Keratinocyte (primary cell): ENCODE results near the gene HCRT. TPM values are rescaled to one million over a fixed set of nuclear protein-coding genes. Genes with fewer than 3 reads are reported as not detected.

Experiments used
- DNase-seq: peaks from one replicate; pipeline ENCODE4 v3.0.0-alpha.2; 2011; ENCODE audit warnings: low read depth, missing footprints, low spot score
- FAIRE-seq: peaks from 2 replicates; lab custom pipeline; 2011; peaks lifted over from hg19 to GRCh38; lab: Jason Lieb, UNC
- H2AFZ ChIP-seq: 2 replicates; pipeline ENCODE4 v1.6.0; 2012; ENCODE audit warnings: low read length, control low read depth, inconsistent platforms; ENCODE audit not compliant: control insufficient read depth
- H3K27ac ChIP-seq: 2 replicates; pipeline ENCODE4 v1.5.1; 2011; ENCODE audit warnings: low read length; ENCODE audit not compliant: control insufficient read depth, insufficient read depth
- H3K27me3 ChIP-seq: 3 replicates; pipeline ENCODE4 v1.6.0; 2011; ENCODE audit warnings: low read length; ENCODE audit not compliant: control insufficient read depth, insufficient read depth; ENCODE audit errors: extremely low read depth
- H3K36me3 ChIP-seq, 2 experiments: 2 replicates in 1 of 2; 3 replicates in 1 of 2; pipeline ENCODE4 v1.5.1; 2011; ENCODE audit warnings: low read length in 2 of 2, mild to moderate bottlenecking in 1 of 2; ENCODE audit not compliant: control insufficient read depth in 2 of 2, insufficient read depth in 2 of 2; ENCODE audit errors: extremely low read depth in 1 of 2
- H3K4me1 ChIP-seq: 3 replicates; pipeline ENCODE4 v1.5.1; 2011; ENCODE audit warnings: low read length; ENCODE audit not compliant: control insufficient read depth, insufficient read depth; ENCODE audit errors: extremely low read depth
- H3K4me2 ChIP-seq: 3 replicates; pipeline ENCODE4 v1.6.0; 2011; ENCODE audit warnings: low read depth, low read length; ENCODE audit not compliant: control insufficient read depth, insufficient read depth; ENCODE audit errors: extremely low read depth
- H3K4me3 ChIP-seq, 3 experiments: fragments of 200-600 bp in 1 of 3; sonication (generic) in 1 of 3; 2 replicates in 2 of 3; 3 replicates in 1 of 3; pipeline ENCODE4 v1.5.1; 2011 to 2016; ENCODE audit warnings: low read length in 3 of 3, mild to moderate bottlenecking in 3 of 3, control low read depth in 2 of 3, inconsistent platforms in 1 of 3, low read depth in 1 of 3, mixed read lengths in 1 of 3, mixed run types in 1 of 3, moderate library complexity in 1 of 3; ENCODE audit not compliant: control insufficient read depth in 2 of 3, insufficient read depth in 2 of 3; ENCODE audit errors: extremely low read depth in 1 of 3
- H3K79me2 ChIP-seq: 2 replicates; pipeline ENCODE4 v1.6.0; 2012; ENCODE audit warnings: low read length; ENCODE audit not compliant: control insufficient read depth, insufficient read depth
- H3K9ac ChIP-seq: 3 replicates; pipeline ENCODE4 v1.6.0; 2011; ENCODE audit warnings: low read length; ENCODE audit not compliant: control insufficient read depth, insufficient read depth; ENCODE audit errors: extremely low read depth
- H3K9me1 ChIP-seq: 3 replicates; pipeline ENCODE4 v1.6.0; 2011; ENCODE audit warnings: low read length; ENCODE audit not compliant: control insufficient read depth, insufficient read depth; ENCODE audit errors: extremely low read depth
- H3K9me3 ChIP-seq: 2 replicates; pipeline ENCODE4 v1.5.1; 2012; ENCODE audit warnings: low read depth, low read length; ENCODE audit not compliant: control insufficient read depth
- H4K20me1 ChIP-seq: 3 replicates; pipeline ENCODE4 v1.6.0; 2011; ENCODE audit warnings: low read length; ENCODE audit not compliant: control insufficient read depth, insufficient read depth; ENCODE audit errors: extremely low read depth
- EZH2 ChIP-seq: IDR thresholded peaks from one replicate; pipeline ENCODE4 v1.6.1; 2012; ENCODE audit warnings: inconsistent platforms, mild to moderate bottlenecking, low read length, moderate library complexity
- dilution Hi-C: fragments of 300-500 bp; cut with MboI; formaldehyde crosslinking; loops from one replicate; pipeline ENCODE4 v1.7.0; 2020; ENCODE audit warnings: low sequenced_read_pairs; ENCODE audit not compliant: extremely low pct_ligation_motif_present
- polyA plus RNA-seq, 5 experiments: library from polyadenylated mRNA; depleted of rRNA in 3 of 5; stranded (reverse) in 3 of 5; stranded (forward) in 1 of 5; unstranded in 1 of 5; fragments of >200 nt; gene quantifications; 1 replicate in 1 of 5; 2 replicates in 3 of 5; 3 replicates in 1 of 5; pipeline versions ENCODE4 v1.2.1 to v1.2.3, GENCODE V29; 2011 to 2012; ENCODE audit warnings: missing spikeins in 2 of 5, low read depth in 1 of 5, low replicate concordance in 1 of 5
- TF ChIP-seq, protein P1 (sequence below), 3 experiments: IDR thresholded peaks in 1 of 3; conservative IDR thresholded peaks in 1 of 3; optimal IDR thresholded peaks in 1 of 3; 2 replicates in 2 of 3; 3 replicates in 1 of 3; pipeline versions ENCODE3 to v1.5.1; 2011; ENCODE audit warnings: low read length in 3 of 3, mild to moderate bottlenecking in 3 of 3, moderate library complexity in 2 of 3, control low read depth in 1 of 3, inconsistent platforms in 1 of 3; ENCODE audit not compliant: insufficient read depth in 2 of 3; ENCODE audit errors: extremely low read depth in 1 of 3

The HCRT gene
- polyA plus RNA-seq, 1 donor (not counting 4 experiments of a cell fraction or from before 2014, with no cell fraction given) = not detected

- H3K36me3 ChIP-seq = peaks cover 0 to 2% of the 10 kb centered on the region in 2 experiments
Measured at GRCh38 chr17:42201458-42201772, 16.2 kb upstream of the HCRT start.

GRCh38 chr17:42200706-42201457 is 15.6 kb upstream of the HCRT start:
- H3K4me3 ChIP-seq = no peak overlapping the region
- TF ChIP-seq, protein P1, sequence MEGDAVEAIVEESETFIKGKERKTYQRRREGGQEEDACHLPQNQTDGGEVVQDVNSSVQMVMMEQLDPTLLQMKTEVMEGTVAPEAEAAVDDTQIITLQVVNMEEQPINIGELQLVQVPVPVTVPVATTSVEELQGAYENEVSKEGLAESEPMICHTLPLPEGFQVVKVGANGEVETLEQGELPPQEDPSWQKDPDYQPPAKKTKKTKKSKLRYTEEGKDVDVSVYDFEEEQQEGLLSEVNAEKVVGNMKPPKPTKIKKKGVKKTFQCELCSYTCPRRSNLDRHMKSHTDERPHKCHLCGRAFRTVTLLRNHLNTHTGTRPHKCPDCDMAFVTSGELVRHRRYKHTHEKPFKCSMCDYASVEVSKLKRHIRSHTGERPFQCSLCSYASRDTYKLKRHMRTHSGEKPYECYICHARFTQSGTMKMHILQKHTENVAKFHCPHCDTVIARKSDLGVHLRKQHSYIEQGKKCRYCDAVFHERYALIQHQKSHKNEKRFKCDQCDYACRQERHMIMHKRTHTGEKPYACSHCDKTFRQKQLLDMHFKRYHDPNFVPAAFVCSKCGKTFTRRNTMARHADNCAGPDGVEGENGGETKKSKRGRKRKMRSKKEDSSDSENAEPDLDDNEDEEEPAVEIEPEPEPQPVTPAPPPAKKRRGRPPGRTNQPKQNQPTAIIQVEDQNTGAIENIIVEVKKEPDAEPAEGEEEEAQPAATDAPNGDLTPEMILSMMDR (optimal IDR thresholded peaks at IDR 0.05 in 1 of 3, IDR thresholded peaks at IDR 0.05 in 1 of 3, conservative IDR thresholded peaks at IDR 0.05 in 1 of 3; ENCODE audit: extremely low read depth in 1 of 3, insufficient read depth in 2 of 3, low read length in 3 of 3) = no peak
- H2AFZ ChIP-seq = no peak overlapping the region
- no peaks in the 10 kb centered on the region for H3K9me3 ChIP-seq
- no peaks in the 10 kb centered on the region for H3K79me2 ChIP-seq
- H3K4me1 ChIP-seq = no peaks in the 10 kb centered on the region
- H3K9me1 ChIP-seq = no peaks in the 10 kb centered on the region
- no peak overlapping the region for H3K27ac ChIP-seq
- DNase-seq = no peak
- H4K20me1 ChIP-seq = no peaks in the 10 kb centered on the region
- dilution Hi-C loops = no loop called here
- no peak overlapping the region for H3K9ac ChIP-seq
- H3K36me3 ChIP-seq = peaks cover 0 to 2% of the 10 kb centered on the region in 2 experiments
- H3K27me3 ChIP-seq = no peaks in the 10 kb centered on the region
- no peak overlapping the region for H3K4me2 ChIP-seq
- no peak for FAIRE-seq

More at GRCh38 chr17:42201458-42201772, 16.2 kb upstream of the HCRT start:
- Histone ChIP-seq H3K4me3 (no peak overlapping the region), H3K4me1 (no peaks in the 10 kb centered on the region), H2AFZ (no peak overlapping the region), H3K27ac (no peak overlapping the region), H3K79me2 (no peaks in the 10 kb centered on the region), H3K9me3 (no peaks in the 10 kb centered on the region), H3K4me2 (no peak overlapping the region), H3K27me3 (no peaks in the 10 kb centered on the region), H3K9me1 (no peaks in the 10 kb centered on the region), H4K20me1 (no peaks in the 10 kb centered on the region), H3K9ac (no peak overlapping the region)
- no peak for TF ChIP-seq EZH2
- TF ChIP-seq, protein P1 (optimal IDR thresholded peaks at IDR 0.05 in 1 of 3, IDR thresholded peaks at IDR 0.05 in 1 of 3, conservative IDR thresholded peaks at IDR 0.05 in 1 of 3; ENCODE audit: extremely low read depth in 1 of 3, insufficient read depth in 2 of 3, low read length in 3 of 3) = no peak
- dilution Hi-C loops = no loop called here
- FAIRE-seq (no peak), DNase-seq (no peak)
